Measurements from ENCODE around the gene ICA1.

DNA sequence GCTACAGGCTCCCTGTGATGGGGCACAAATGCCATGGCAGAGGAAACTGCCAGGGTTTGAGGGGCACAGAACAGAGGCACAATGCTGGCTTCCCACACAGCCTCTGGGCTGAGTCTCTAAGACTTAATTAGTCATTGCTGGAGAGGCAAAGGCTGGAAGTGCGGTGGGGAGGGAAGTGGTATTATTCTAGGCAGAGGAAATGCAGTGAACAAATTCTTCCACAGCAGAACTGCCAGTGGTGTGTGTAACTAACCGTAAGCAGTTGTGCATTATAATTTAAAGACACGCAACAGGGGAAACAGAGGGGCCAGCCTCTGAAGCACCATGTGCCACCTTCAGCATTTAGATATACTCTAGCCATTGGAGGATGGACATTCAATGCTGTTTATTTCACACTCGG lies 12.8 kb downstream of the ICA1 start:
- TF ChIP-seq POLR2AphosphoS5 (IDR thresholded peaks at IDR 0.05; ENCODE audit: borderline replicate concordance, low read depth, low read length) (no peak), EZH2 (IDR thresholded peaks at IDR 0.05) (no peak), FOXP2 (optimal IDR thresholded peaks at IDR 0.05; ENCODE audit: control extremely low read depth, extremely low read length, insufficient read depth) (no peak)

Measured in SK-N-MC (cell line).